Peyer's patch (tissue), 4 donors: Measurements from ENCODE around the gene MAPK8IP1. TPM values are rescaled to one million over a fixed set of nuclear protein-coding genes. Genes with fewer than 3 reads are reported as not detected.

Experiments
- DNase-seq, 3 donors: peaks; one replicate each; pipeline ENCODE4 v3.0.0-alpha.2; 2017 to 2019
- H3K27ac ChIP-seq, 4 donors: fragments of 200-600 bp; sonication (generic); one replicate each; pipeline ENCODE4 v1.5.1; 2016 to 2019
- H3K27me3 ChIP-seq, 2 donors: fragments of 200-600 bp; sonication (generic); one replicate each; pipeline ENCODE4 v1.5.1; 2019
- H3K36me3 ChIP-seq, 3 donors: fragments of 200-600 bp; sonication (generic); one replicate each; pipeline ENCODE4 v1.5.1; 2016 to 2019
- H3K4me1 ChIP-seq, 4 donors: fragments of 200-600 bp; sonication (generic); one replicate each; pipeline ENCODE4 v1.5.1; 2016 to 2019
- H3K4me3 ChIP-seq, 4 donors: fragments of 200-600 bp; sonication (generic); 1 replicate in 3 of 4; 2 replicates in 1 of 4; pipeline ENCODE4 v1.5.1; 2016 to 2019; ENCODE audit warnings: mild to moderate bottlenecking in 1 of 4
- H3K9me3 ChIP-seq, 4 donors: fragments of 200-600 bp; sonication (generic); one replicate each; pipeline ENCODE4 v1.5.1; 2016 to 2019; ENCODE audit warnings: mild to moderate bottlenecking in 1 of 4
- POLR2A ChIP-seq, 2 donors: fragments of 450-650 bp; IDR thresholded peaks; one replicate each; pipeline ENCODE4 v1.5.1; 2017; ENCODE audit warnings: antibody characterized with exemption in 2 of 2, mild to moderate bottlenecking in 2 of 2, moderate library complexity in 2 of 2
- total RNA-seq, 4 donors: library from RNA; depleted of rRNA; stranded (reverse); fragments of >200 nt; gene quantifications; one replicate each; pipeline ENCODE4 v1.1.0, GENCODE V29; 2016
- TF ChIP-seq, protein P1 (sequence below), 6 experiments: fragments of 450-650 bp in 4 of 6; fragments of 200-600 bp in 2 of 6; sonication (generic) in 1 of 6; IDR thresholded peaks; one replicate each; pipeline ENCODE4 v1.5.1; 2017 to 2019; ENCODE audit warnings: antibody characterized with exemption in 6 of 6, mild to moderate bottlenecking in 3 of 6, moderate library complexity in 1 of 6

The MAPK8IP1 gene
- total RNA-seq, 4 donors from 2014 or later, result 1.1 to 17.3 (median 3.3) TPM

DNA sequence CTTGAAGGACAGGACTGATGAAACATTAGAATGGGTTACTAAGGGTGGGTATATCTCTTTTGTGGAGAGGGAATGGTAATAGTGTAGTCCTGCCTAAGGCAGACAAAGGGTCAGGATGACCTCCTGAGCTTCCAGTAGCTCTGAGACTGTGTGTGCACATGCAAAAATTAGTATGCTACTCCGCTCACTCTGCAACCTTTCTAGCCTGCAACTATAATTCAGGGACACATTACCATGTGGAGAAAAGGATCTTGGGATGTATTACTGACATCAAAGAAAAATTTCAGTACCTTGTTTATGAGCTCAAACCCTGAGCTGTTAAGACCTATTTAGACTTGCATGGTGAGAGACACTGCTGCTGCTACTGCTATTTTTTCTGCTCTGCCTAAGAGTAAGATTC is 62.4 kb downstream of the MAPK8IP1 start:
- Histone ChIP-seq H3K4me3 (no peak overlapping the region), H3K4me1 (no peaks in the 10 kb centered on the region), H3K9me3 (no peaks in the 10 kb centered on the region), H3K27ac (no peak overlapping the region), H3K36me3 (peaks cover 0 to 72% (median 0%) of the 10 kb centered on the region in 3 donors), H3K27me3 (no peaks in the 10 kb centered on the region)
- TF ChIP-seq POLR2A (IDR thresholded peaks at IDR 0.05), result no peak
- TF ChIP-seq, protein P1, sequence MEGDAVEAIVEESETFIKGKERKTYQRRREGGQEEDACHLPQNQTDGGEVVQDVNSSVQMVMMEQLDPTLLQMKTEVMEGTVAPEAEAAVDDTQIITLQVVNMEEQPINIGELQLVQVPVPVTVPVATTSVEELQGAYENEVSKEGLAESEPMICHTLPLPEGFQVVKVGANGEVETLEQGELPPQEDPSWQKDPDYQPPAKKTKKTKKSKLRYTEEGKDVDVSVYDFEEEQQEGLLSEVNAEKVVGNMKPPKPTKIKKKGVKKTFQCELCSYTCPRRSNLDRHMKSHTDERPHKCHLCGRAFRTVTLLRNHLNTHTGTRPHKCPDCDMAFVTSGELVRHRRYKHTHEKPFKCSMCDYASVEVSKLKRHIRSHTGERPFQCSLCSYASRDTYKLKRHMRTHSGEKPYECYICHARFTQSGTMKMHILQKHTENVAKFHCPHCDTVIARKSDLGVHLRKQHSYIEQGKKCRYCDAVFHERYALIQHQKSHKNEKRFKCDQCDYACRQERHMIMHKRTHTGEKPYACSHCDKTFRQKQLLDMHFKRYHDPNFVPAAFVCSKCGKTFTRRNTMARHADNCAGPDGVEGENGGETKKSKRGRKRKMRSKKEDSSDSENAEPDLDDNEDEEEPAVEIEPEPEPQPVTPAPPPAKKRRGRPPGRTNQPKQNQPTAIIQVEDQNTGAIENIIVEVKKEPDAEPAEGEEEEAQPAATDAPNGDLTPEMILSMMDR (IDR thresholded peaks at IDR 0.05), result no peak
- DNase-seq, result no peak

- TF ChIP-seq, protein P1 (IDR thresholded peaks at IDR 0.05), result no peak
- no peak for TF ChIP-seq POLR2A (IDR thresholded peaks at IDR 0.05)
These were observed 62.9 kb downstream of the MAPK8IP1 start for GRCh38 chr11:45948356-45948755.

DNA sequence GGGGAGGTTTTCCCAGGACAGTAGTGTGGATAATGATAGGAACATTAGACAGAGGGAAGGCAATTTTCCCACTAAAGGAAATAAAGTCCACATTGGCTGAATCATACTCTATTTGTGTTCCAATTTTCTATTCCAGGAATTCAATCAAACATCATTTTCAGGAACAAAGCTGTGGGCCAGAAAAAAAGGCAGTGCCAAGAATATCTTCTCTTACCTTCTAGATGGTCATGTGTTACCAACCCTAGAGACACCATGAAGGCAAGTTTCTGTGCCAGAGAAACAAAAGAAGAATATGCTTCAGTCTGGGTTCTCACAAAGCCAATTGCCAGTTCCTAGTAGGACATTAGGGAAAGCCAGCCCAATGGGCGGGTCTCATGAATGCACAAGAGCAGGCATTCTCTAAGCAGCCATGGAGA is 64.5 kb downstream of the MAPK8IP1 start:
- peaks cover 0 to 75% (median 0%) of the 10 kb centered on the region in 3 donors for H3K36me3 ChIP-seq
- no peak overlapping the region for H3K27ac ChIP-seq
- H3K9me3 ChIP-seq, result no peaks in the 10 kb centered on the region
- no peak for DNase-seq
- H3K4me1 ChIP-seq, result no peaks in the 10 kb centered on the region
- TF ChIP-seq, protein P1 (IDR thresholded peaks at IDR 0.05), result no peak
- no peak for TF ChIP-seq POLR2A (IDR thresholded peaks at IDR 0.05)
- no peaks in the 10 kb centered on the region for H3K27me3 ChIP-seq
- no peak overlapping the region for H3K4me3 ChIP-seq

More at GRCh38 chr11:45948356-45948755, 62.9 kb downstream of the MAPK8IP1 start:
- H3K9me3 ChIP-seq, result no peaks in the 10 kb centered on the region
- no peak for DNase-seq
- peaks cover 0 to 77% (median 0%) of the 10 kb centered on the region in 3 donors for H3K36me3 ChIP-seq
- H3K27me3 ChIP-seq, result no peaks in the 10 kb centered on the region
- no peak overlapping the region for H3K4me3 ChIP-seq
- no peaks in the 10 kb centered on the region for H3K4me1 ChIP-seq
- no peak overlapping the region for H3K27ac ChIP-seq

Other genes starting within 250 kb of the MAPK8IP1 start
- gene CHST1, start 220.0 kb upstream of the MAPK8IP1 start, total RNA-seq, result 10 to 100 TPM in 1 of 4 donors, 1 to 10 TPM in 2, under 1 TPM in 1; 0.53 to 11.6 (median 1.4) TPM
- 10 to 100 TPM; 24.8 to 68.8 (median 62.0) TPM for gene SLC35C1, start 80.5 kb upstream of the MAPK8IP1 start, total RNA-seq
- gene CRY2, start 38.2 kb upstream of the MAPK8IP1 start, total RNA-seq, result 10 to 100 TPM; 37.7 to 67.6 (median 66.0) TPM
- 1 to 10 TPM in 1 of 4 donors, not detected in 3; 4.9 TPM for gene FREY1, start 21.6 kb downstream of the MAPK8IP1 start, total RNA-seq
- 10 to 100 TPM; 46.2 to 66.8 (median 63.0) TPM for gene PEX16, start 32.2 kb downstream of the MAPK8IP1 start, total RNA-seq
- gene LARGE2, start 37.0 kb downstream of the MAPK8IP1 start, total RNA-seq, result 1 to 10 TPM in 2 of 4 donors, under 1 TPM in 1, not detected in 1; 0.83 to 1.6 (median 1.2) TPM
- 100 to 1,000 TPM in 1 of 4 donors, 10 to 100 TPM in 2, 1 to 10 TPM in 1; 8.9 to 118 (median 34.4) TPM for gene PHF21A, start 235.8 kb downstream of the MAPK8IP1 start, total RNA-seq